DMS114 treated with DMSO at 0.1 percent for 48 hours (cell line): Measurements from ENCODE around the gene THSD7A.

ENCODE experiments used
- DNase-seq: peaks from one replicate; lab custom pipeline; 2025; ENCODE audit not compliant: unreplicated experiment; lab: John Stamatoyannopoulos, UW

Gene THSD7A

GRCh38 chr7:11343136-11343535 lies 488.9 kb downstream of the THSD7A start:
- no peak for DNase-seq

DNA sequence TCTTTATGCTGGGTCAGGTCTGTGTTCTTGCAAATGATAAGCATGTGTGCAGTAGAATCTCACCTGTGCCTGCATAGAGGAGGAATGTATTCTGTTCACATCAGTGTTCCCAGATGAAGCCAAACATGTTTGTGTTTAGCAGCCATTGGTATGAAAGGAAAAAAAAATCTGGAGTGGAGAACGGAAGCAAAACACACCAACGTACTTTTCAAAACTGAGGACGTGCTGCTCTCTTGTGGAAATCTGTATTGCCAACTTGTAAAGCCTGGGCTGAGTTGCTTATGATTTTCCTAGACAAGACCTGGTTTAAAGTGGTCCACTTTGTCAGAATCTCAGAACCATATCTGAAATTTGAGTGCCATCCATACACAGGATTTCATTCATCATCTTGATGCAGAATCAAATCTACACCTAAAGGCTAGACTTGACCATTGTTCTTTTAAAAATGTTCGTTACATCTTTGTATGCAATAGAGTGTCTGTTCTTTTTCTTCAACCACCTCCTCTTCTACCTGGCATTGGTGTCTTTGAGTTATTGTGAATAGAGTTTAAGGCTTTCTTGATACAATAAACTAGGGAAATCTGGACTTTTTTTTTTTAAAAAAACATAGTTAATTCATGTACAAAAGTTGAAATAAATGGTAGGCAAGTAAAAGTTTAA lies 490.6 kb downstream of the THSD7A start:
- DNase-seq, result peak; percentile 58

- DNase-seq, result no peak
These were observed 495.6 kb downstream of the THSD7A start for GRCh38 chr7:11336432-11336831.

DNA sequence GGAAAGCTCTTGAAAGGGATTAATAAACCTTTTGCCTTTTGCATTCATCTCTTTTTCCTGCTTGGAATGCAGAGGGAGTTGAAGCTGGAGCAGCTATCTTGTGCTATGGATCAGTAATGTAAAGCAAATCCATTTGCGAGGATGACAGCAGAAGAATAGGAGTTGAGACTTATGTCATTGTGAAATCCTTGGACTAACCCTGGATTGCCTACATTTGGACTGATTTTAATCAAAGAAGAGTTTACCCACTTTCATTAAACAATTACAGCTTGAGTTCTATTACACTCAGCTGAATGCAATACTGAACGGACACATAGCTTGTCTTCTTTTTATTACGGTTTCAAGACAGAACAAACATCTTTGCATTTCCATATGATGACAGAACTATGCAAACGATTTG lies 496.1 kb downstream of the THSD7A start:
- DNase-seq, result no peak

- no peak for DNase-seq
These were observed 499.2 kb downstream of the THSD7A start for GRCh38 chr7:11332865-11333228.

- DNase-seq, result no peak
These were observed 499.7 kb downstream of the THSD7A start for GRCh38 chr7:11332186-11332864.

DNA sequence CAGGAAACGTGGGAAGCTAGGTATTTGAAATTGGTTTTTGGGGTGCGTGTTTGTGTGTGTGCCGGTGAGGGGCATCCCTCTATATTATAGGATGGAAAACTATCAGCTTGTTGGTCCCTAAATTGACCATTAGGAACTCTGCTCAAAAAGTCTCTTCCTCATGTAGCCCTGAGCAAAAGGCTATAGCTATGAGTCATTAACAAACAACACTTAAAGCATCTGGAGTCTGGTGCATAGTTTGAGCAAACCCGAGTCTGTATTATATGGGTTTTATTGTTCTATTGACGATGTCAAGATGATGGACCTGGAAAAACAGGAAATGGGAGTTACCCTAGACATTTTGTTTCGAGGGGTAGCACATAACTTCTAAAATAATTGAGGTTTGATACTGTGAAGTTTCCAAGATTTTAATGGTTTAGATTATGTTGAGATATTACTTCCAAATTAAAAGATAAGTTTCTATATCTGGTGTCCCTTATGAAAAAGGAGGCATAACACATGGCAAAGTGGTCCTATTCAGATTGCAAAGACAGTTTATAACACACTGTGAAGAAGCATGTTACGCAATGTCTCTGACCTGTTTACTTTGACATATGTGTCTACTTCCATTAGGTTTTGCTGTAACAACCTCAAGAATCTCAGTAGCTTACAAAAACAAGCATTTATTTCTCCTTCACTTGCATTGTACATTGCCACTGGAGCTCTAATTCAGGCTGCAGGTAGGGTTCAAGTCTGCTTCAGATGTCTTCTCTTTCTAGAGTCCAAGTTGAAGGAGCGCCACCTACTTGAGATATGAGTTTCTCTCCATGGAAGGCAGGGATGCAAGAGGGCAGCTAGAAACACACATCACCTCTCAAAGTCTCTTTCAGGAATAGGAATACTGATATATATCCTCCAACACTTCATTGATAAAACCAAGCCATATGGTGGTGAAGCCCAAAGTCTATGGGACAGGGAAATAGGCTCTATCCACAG lies 500.6 kb downstream of the THSD7A start:
- DNase-seq, result no peak

GRCh38 chr7:11330717-11331116 lies 501.3 kb downstream of the THSD7A start:
- no peak for DNase-seq

DNA sequence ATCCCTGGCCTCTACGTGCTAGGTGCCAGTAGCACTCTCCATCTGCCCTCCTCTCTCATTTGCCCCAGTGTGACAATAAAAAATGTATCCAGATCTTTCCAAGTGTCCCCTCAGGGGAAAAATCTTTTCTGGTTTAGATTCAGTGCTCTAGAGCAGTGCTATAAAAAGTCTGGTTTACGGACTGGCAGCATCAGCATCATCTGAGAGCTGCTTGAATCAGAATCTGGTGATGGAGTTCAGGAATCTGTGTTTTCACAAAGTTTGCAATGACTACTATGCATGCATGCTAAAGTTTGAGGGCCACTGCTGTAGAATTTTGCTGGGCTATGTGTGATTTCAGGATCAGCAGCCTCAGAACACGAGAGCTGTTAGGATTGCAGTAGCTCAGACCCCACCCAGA lies 501.8 kb downstream of the THSD7A start:
- no peak for DNase-seq

GRCh38 chr7:11329626-11330025 lies 502.4 kb downstream of the THSD7A start:
- no peak for DNase-seq

DNA sequence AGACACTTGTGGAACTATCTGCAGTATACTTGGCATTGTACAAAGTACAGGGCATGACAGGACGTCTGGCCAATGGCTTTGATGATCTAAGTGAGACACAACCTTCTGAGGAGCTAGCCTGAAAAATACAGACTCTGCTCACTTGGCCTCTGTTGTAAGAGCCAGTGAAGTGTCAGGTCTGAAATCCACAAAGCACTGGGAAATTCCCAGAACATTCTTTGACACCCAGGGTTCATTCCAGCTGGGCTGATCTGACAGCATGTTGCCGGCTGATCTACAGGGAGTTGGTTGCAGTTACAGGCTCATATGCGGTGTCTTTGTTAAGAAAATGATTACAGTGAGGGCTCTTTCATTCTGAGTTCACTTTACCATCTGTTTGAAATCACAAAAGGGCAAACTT lies 503.7 kb downstream of the THSD7A start:
- DNase-seq, result no peak

GRCh38 chr7:11327633-11328032 lies 504.4 kb downstream of the THSD7A start:
- DNase-seq, result no peak
